ENCODE measurements around the gene MYL4.
A peak's percentile ranks its signal among the peaks of the same experiment; 100 is the strongest.

MYL4 gene

DNA sequence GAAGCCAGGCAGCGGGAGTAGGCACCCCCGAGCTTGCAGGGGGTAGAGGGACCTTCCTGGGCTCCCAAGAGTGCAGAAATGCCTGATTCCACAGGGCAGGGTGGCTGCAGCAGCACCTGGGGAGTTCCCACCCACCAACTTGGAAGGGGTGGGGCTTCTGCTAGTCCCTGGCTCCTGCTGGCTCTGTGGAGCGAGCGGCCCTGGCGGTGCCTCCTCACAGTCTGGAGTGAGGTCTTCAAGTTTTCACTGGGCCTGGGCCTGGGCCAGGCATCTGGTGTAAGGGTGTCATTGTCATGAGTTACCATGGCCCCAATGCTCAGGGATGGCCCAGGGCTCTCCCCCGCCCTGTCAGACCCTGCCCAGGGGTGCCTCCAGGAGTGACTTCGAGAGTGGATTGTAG is 28.7 kb downstream of the MYL4 start:
- Histone ChIP-seq H4K20me1 (no peaks in the 10 kb centered on the region), H3K4me3 (no peak overlapping the region), H3K4me1 (peaks cover 35% of the 10 kb centered on the region), H3K27me3 (no peaks in the 10 kb centered on the region), H3K36me3 (0 out of 2 replicates have a peak, but pooled peaks cover 8% of the 10 kb centered on the region), H3K27ac (peak overlapping the region; percentile 82; the same call in 1 of the 2 replicates), H3K9me3 (peaks cover 33% of the 10 kb centered on the region), H3K9ac (no peak overlapping the region), H3K4me2 (peak overlapping the region; percentile 92)
- TF ChIP-seq Cebpa-rat (IDR thresholded peaks at IDR 0.05), result no peak

- H3K9me3 ChIP-seq, result peaks cover 33% of the 10 kb centered on the region
- H3K27ac ChIP-seq, result peak overlapping the region; percentile 82; the same call in 1 of the 2 replicates
- no peak for TF ChIP-seq Cebpa-rat (IDR thresholded peaks at IDR 0.05)
- no peaks in the 10 kb centered on the region for H4K20me1 ChIP-seq
- H3K36me3 ChIP-seq, result 0 out of 2 replicates have a peak, but pooled peaks cover 8% of the 10 kb centered on the region
- H3K4me3 ChIP-seq, result no peak overlapping the region
- no peaks in the 10 kb centered on the region for H3K27me3 ChIP-seq
- H3K4me1 ChIP-seq, result peaks cover 37% of the 10 kb centered on the region
- peak overlapping the region; percentile 92 for H3K4me2 ChIP-seq
- no peak overlapping the region for H3K9ac ChIP-seq
Observed at GRCh38 chr17:47238321-47239010, 29.3 kb downstream of the MYL4 start.

- peaks cover 48% of the 10 kb centered on the region for H3K4me1 ChIP-seq
- no peaks in the 10 kb centered on the region for H3K27me3 ChIP-seq
- TF ChIP-seq Cebpa-rat (IDR thresholded peaks at IDR 0.05), result no peak
- peak overlapping the region; percentile 32; the same call in 1 of the 2 replicates for H3K4me3 ChIP-seq
- peak overlapping the region; percentile 92 for H3K4me2 ChIP-seq
- no peaks in the 10 kb centered on the region for H4K20me1 ChIP-seq
- H3K9me3 ChIP-seq, result peaks cover 33% of the 10 kb centered on the region
- peak overlapping the region; percentile 63; the same call in 1 of the 2 replicates for H3K9ac ChIP-seq
- H3K27ac ChIP-seq, result peak overlapping the region; percentile 82
- 0 out of 2 replicates have a peak, but pooled peaks cover 8% of the 10 kb centered on the region for H3K36me3 ChIP-seq
Observed at GRCh38 chr17:47239619-47239966, 30.4 kb downstream of the MYL4 start.

- Histone ChIP-seq H3K4me3 (peak overlapping the region; percentile 32; the same call in 1 of the 2 replicates), H3K27me3 (no peaks in the 10 kb centered on the region), H3K27ac (peak overlapping the region; percentile 82), H4K20me1 (no peaks in the 10 kb centered on the region), H3K4me2 (peak overlapping the region; percentile 92), H3K9ac (peak overlapping the region; percentile 63; the same call in 1 of the 2 replicates), H3K36me3 (0 out of 2 replicates have a peak, but pooled peaks cover 8% of the 10 kb centered on the region), H3K4me1 (peaks cover 53% of the 10 kb centered on the region), H3K9me3 (peaks cover 33% of the 10 kb centered on the region)
- TF ChIP-seq Cebpa-rat (IDR thresholded peaks at IDR 0.05), result no peak
Observed at GRCh38 chr17:47239967-47240651, 31.0 kb downstream of the MYL4 start.

- Histone ChIP-seq H3K27me3 (no peaks in the 10 kb centered on the region), H3K4me2 (peak overlapping the region; percentile 92), H3K9me3 (peaks cover 29% of the 10 kb centered on the region), H3K4me1 (peaks cover 60% of the 10 kb centered on the region), H3K36me3 (0 out of 2 replicates have a peak, but pooled peaks cover 8% of the 10 kb centered on the region), H3K27ac (peak overlapping the region; percentile 82), H3K9ac (no peak overlapping the region), H3K4me3 (no peak overlapping the region), H4K20me1 (no peaks in the 10 kb centered on the region)
- no peak for TF ChIP-seq Cebpa-rat (IDR thresholded peaks at IDR 0.05)
Observed at GRCh38 chr17:47240806-47241205, 31.7 kb downstream of the MYL4 start.

- H3K9me3 ChIP-seq, result peaks cover 11% of the 10 kb centered on the region
- H3K4me1 ChIP-seq, result peaks cover 65% of the 10 kb centered on the region
- 0 out of 2 replicates have a peak, but pooled peaks cover under 1% of the 10 kb centered on the region for H3K36me3 ChIP-seq
- no peaks in the 10 kb centered on the region for H4K20me1 ChIP-seq
- no peak overlapping the region for H3K9ac ChIP-seq
- H3K27ac ChIP-seq, result no peak overlapping the region
- no peaks in the 10 kb centered on the region for H3K27me3 ChIP-seq
- TF ChIP-seq Cebpa-rat (IDR thresholded peaks at IDR 0.05), result no peak
- H3K4me2 ChIP-seq, result no peak overlapping the region
- no peak overlapping the region for H3K4me3 ChIP-seq
Observed at GRCh38 chr17:47242648-47243047, 33.5 kb downstream of the MYL4 start.

DNA sequence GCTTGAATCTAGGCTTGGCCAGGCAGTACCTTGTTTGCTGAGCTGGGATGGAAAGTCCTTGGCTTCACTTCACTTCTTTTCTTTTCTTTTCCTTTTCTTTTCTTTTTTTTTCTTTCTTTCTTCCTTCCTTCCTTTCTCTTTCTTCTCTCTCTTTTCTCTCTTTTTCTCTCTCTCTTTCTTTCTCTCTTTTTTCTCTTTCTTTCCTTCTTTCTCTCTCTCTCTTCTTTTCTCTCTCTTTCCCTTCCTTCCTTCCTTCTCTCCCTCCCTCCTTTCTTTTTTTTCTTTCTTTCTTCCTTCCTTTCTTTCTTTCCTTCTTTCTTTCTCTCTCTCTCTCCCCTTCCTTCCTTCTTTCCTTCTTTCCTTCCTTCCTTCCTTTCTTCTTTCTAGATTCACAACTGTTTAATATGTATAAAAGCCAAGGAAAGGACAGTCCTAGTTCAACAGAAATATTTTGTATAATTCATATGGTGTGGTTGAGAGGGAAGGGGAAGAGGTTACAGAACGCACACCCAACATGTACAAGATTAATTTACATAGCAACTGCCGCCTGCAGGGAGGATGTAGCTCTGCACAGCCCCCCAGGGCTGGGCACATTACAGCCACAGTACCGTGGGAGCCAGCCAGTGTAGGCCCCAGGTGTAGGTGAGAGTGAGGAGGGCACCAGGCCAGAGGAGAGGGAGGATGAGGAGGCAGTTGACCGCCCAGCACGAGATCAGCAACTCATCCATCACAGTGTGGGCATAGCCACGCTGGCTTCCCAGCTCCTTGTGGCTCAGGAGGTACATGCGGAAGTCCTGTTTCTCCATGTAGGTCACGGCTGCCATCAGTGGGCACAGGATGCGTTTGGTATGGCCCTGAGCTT is 34.8 kb downstream of the MYL4 start:
- Histone ChIP-seq H3K4me3 (no peak overlapping the region), H3K27me3 (no peaks in the 10 kb centered on the region), H3K4me2 (peak overlapping the region; percentile 40), H4K20me1 (no peaks in the 10 kb centered on the region), H3K36me3 (no peaks in the 10 kb centered on the region), H3K9ac (no peak overlapping the region), H3K27ac (0 out of 2 replicates have a peak overlapping the region, but pooled peaks have one; percentile 22), H3K4me1 (peaks cover 52% of the 10 kb centered on the region), H3K9me3 (no peaks in the 10 kb centered on the region)
- no peak for TF ChIP-seq Cebpa-rat (IDR thresholded peaks at IDR 0.05)

DNA sequence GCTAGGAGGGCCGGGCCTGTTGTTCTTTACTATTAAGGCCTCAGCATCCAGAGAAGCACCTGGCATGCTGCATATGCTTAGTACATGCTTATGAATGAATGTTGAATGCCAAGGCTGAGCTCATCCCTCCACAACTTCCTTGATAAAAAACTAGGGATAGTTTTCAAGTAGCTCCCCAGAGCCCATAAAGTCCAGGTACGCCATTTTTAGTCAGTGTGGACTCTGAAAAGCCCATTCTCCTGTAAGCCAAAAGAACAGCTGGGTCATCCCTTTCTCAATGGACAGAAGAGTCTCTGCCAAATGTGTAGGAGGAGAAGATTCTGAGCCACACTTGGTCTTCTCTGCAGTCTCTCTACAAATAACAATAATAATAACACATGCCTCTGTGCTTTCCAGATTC is 35.5 kb downstream of the MYL4 start:
- no peak for TF ChIP-seq Cebpa-rat (IDR thresholded peaks at IDR 0.05)
- H3K4me2 ChIP-seq, result peak overlapping the region; percentile 40
- 0 out of 2 replicates have a peak overlapping the region, but pooled peaks have one; percentile 22 for H3K27ac ChIP-seq
- no peak overlapping the region for H3K4me3 ChIP-seq
- no peaks in the 10 kb centered on the region for H3K36me3 ChIP-seq
- H3K9ac ChIP-seq, result no peak overlapping the region
- peaks cover 45% of the 10 kb centered on the region for H3K4me1 ChIP-seq
- no peaks in the 10 kb centered on the region for H4K20me1 ChIP-seq
- H3K27me3 ChIP-seq, result no peaks in the 10 kb centered on the region
- H3K9me3 ChIP-seq, result no peaks in the 10 kb centered on the region

GRCh38 chr17:47246120-47246519 is 37.0 kb downstream of the MYL4 start:
- H3K4me2 ChIP-seq, result peak overlapping the region; percentile 40; the same call in 1 of the 2 replicates
- H3K9ac ChIP-seq, result no peak overlapping the region
- no peaks in the 10 kb centered on the region for H4K20me1 ChIP-seq
- H3K4me1 ChIP-seq, result peaks cover 31% of the 10 kb centered on the region
- H3K36me3 ChIP-seq, result no peaks in the 10 kb centered on the region
- H3K27ac ChIP-seq, result no peak overlapping the region
- no peaks in the 10 kb centered on the region for H3K27me3 ChIP-seq
- H3K4me3 ChIP-seq, result no peak overlapping the region
- no peak for TF ChIP-seq Cebpa-rat (IDR thresholded peaks at IDR 0.05)
- H3K9me3 ChIP-seq, result no peaks in the 10 kb centered on the region
